Measurements from ENCODE around the gene LIMCH1.

The LIMCH1 gene

GRCh38 chr4:41530741-41531140, 7.2 kb upstream of the LIMCH1 start:
- DNase-seq: no peak

- DNase-seq: no peak
Measured at GRCh38 chr4:41532336-41532735, 5.6 kb upstream of the LIMCH1 start.

- no peak for DNase-seq
Measured at GRCh38 chr4:41532882-41533281, 5.1 kb upstream of the LIMCH1 start.

- DNase-seq: no peak
Measured at GRCh38 chr4:41533680-41534079, 4.3 kb upstream of the LIMCH1 start.

- DNase-seq: no peak
Measured at GRCh38 chr4:41534404-41534803, 3.6 kb upstream of the LIMCH1 start.

GRCh38 chr4:41535911-41536371, 2.0 kb upstream of the LIMCH1 start:
- DNase-seq: no peak

- no peak for DNase-seq
Measured at GRCh38 chr4:41537292-41537890, 566 bp upstream of the LIMCH1 start.

- no peak for DNase-seq
Measured at GRCh38 chr4:41538887-41539498, 1.0 kb downstream of the LIMCH1 start.

- no peak for DNase-seq
Measured at GRCh38 chr4:41539711-41540110, 1.8 kb downstream of the LIMCH1 start.

GRCh38 chr4:41540687-41541086, 2.7 kb downstream of the LIMCH1 start:
- DNase-seq: no peak

- DNase-seq: no peak
Measured at GRCh38 chr4:41541687-41542094, 3.7 kb downstream of the LIMCH1 start.

GRCh38 chr4:41542526-41543275, 4.7 kb downstream of the LIMCH1 start:
- DNase-seq: no peak

- DNase-seq: no peak
Measured at GRCh38 chr4:41545238-41545637, 7.3 kb downstream of the LIMCH1 start.

GRCh38 chr4:41546638-41547037, 8.7 kb downstream of the LIMCH1 start:
- DNase-seq: no peak

GRCh38 chr4:41548305-41548880, 10.4 kb downstream of the LIMCH1 start:
- no peak for DNase-seq

- DNase-seq: no peak
Measured at GRCh38 chr4:41549478-41549877, 11.5 kb downstream of the LIMCH1 start.

GRCh38 chr4:41550308-41550707, 12.4 kb downstream of the LIMCH1 start:
- no peak for DNase-seq

- DNase-seq: no peak
Measured at GRCh38 chr4:41551536-41551935, 13.6 kb downstream of the LIMCH1 start.

- DNase-seq: no peak
Measured at GRCh38 chr4:41554905-41555304, 16.9 kb downstream of the LIMCH1 start.

GRCh38 chr4:41556526-41556925, 18.6 kb downstream of the LIMCH1 start:
- no peak for DNase-seq

GRCh38 chr4:41559940-41560516, 22.1 kb downstream of the LIMCH1 start:
- no peak for DNase-seq

GRCh38 chr4:41561244-41561643, 23.3 kb downstream of the LIMCH1 start:
- DNase-seq: no peak

- no peak for DNase-seq
Measured at GRCh38 chr4:41567186-41567585, 29.2 kb downstream of the LIMCH1 start.

Data from hematopoietic multipotent progenitor cell treated with erythropoietin and hydrocortisone succinate and interleukin-3 and kit ligand, for 8 days (in vitro differentiated cells).